C4-2B (cell line): Measurements from ENCODE around the gene NTRK3.

Source experiments
- CTCF ChIP-seq: fragments of 450-650 bp; conservative IDR thresholded peaks from 2 replicates; pipeline ENCODE4 v1.5.1; 2017; ENCODE audit warnings: mild to moderate bottlenecking
- ZFX ChIP-seq: fragments of 450-650 bp; IDR thresholded peaks from 2 replicates; pipeline ENCODE4 v1.6.1; 2017

- TF ChIP-seq CTCF (no peak), ZFX (no peak)
These were observed 439.0 kb downstream of the NTRK3 start for GRCh38 chr15:87817553-87817952.
